IPS-18a (cell line): ENCODE results near the gene TBL3.
A peak's percentile ranks its signal among the peaks of the same experiment; 100 is the strongest.
"Not testable (repeated sequence)": the region's sequence is repeated elsewhere in the genome, so short reads cannot be mapped to it uniquely, and the experiment has no call there.

ENCODE experiments used
- H3K27ac ChIP-seq: one replicate; pipeline ENCODE4 v1.5.1; 2013; ENCODE audit warnings: low read length
- H3K27me3 ChIP-seq: one replicate; pipeline ENCODE4 v1.6.1; 2013; ENCODE audit warnings: mild to moderate bottlenecking, low read length; ENCODE audit not compliant: control insufficient read depth, insufficient read depth
- H3K36me3 ChIP-seq: one replicate; pipeline ENCODE4 v1.6.1; 2013; ENCODE audit warnings: low read depth, low read length; ENCODE audit not compliant: control insufficient read depth
- H3K4me1 ChIP-seq: one replicate; pipeline ENCODE4 v1.6.1; 2013; ENCODE audit warnings: low read depth, low read length; ENCODE audit not compliant: control insufficient read depth
- H3K4me3 ChIP-seq: one replicate; pipeline ENCODE4 v1.5.1; 2013; ENCODE audit warnings: low read length
- H3K9ac ChIP-seq: one replicate; pipeline ENCODE4 v1.6.1; 2013; ENCODE audit warnings: mild to moderate bottlenecking, low read length, moderate library complexity
- H3K9me3 ChIP-seq: one replicate; pipeline ENCODE4 v1.6.1; 2013; ENCODE audit warnings: low read depth, low read length; ENCODE audit not compliant: control insufficient read depth

TBL3 gene

GRCh38 chr16:1936945-1937479 lies 34.8 kb upstream of the TBL3 start:
- H3K27ac ChIP-seq: no peak overlapping the region
- H3K36me3 ChIP-seq: peaks cover 12% of the 10 kb centered on the region
- no peaks in the 10 kb centered on the region for H3K27me3 ChIP-seq
- no peaks in the 10 kb centered on the region for H3K9me3 ChIP-seq
- H3K9ac ChIP-seq: no peak overlapping the region
- H3K4me3 ChIP-seq: no peak overlapping the region
- no peaks in the 10 kb centered on the region for H3K4me1 ChIP-seq

DNA sequence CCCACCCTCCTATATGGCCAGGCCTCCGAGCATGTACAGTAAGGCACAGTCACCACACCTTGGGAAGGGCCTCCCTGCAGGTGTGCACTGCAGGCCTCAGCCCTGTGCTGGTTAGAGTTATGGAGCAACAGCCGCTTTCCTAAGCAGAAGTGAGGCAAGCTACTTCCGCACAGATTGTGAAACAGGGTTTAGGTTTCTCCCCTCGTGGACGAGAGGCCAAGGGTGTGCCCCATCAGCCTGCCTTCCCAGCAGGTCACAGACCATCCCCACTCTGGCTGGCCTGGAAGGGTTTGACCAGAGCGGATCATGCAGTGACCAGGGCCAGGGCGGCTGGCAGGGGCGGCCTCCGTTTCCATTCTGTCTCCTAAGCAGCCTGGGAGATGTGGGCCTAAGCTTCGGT lies 33.5 kb upstream of the TBL3 start:
- H3K27ac ChIP-seq: no peak overlapping the region
- no peaks in the 10 kb centered on the region for H3K9me3 ChIP-seq
- H3K9ac ChIP-seq: no peak overlapping the region
- no peak overlapping the region for H3K4me3 ChIP-seq
- H3K27me3 ChIP-seq: no peaks in the 10 kb centered on the region
- no peaks in the 10 kb centered on the region for H3K4me1 ChIP-seq
- peaks cover 12% of the 10 kb centered on the region for H3K36me3 ChIP-seq

GRCh38 chr16:1938910-1939309 lies 32.9 kb upstream of the TBL3 start:
- H3K9me3 ChIP-seq: no peaks in the 10 kb centered on the region
- H3K36me3 ChIP-seq: peaks cover 12% of the 10 kb centered on the region
- no peaks in the 10 kb centered on the region for H3K27me3 ChIP-seq
- H3K4me3 ChIP-seq: no peak overlapping the region
- H3K9ac ChIP-seq: no peak overlapping the region
- H3K4me1 ChIP-seq: no peaks in the 10 kb centered on the region
- no peak overlapping the region for H3K27ac ChIP-seq

- H3K27ac ChIP-seq, H3K27me3 ChIP-seq, H3K9me3 ChIP-seq, H3K9ac ChIP-seq, H3K4me1 ChIP-seq, H3K4me3 ChIP-seq: not testable (repeated sequence)
- H3K36me3 ChIP-seq: peaks cover 12% of the 10 kb centered on the region
Observed at GRCh38 chr16:1939833-1940232, 32.0 kb upstream of the TBL3 start.

GRCh38 chr16:1940273-1941161 lies 31.3 kb upstream of the TBL3 start:
- Histone ChIP-seq H3K4me1 (no peaks in the 10 kb centered on the region), H3K4me3 (no peak overlapping the region), H3K36me3 (peaks cover 12% of the 10 kb centered on the region), H3K27me3 (no peaks in the 10 kb centered on the region), H3K27ac (no peak overlapping the region), H3K9me3 (no peaks in the 10 kb centered on the region), H3K9ac (no peak overlapping the region)

- no peaks in the 10 kb centered on the region for H3K4me1 ChIP-seq
- no peaks in the 10 kb centered on the region for H3K9me3 ChIP-seq
- no peak overlapping the region for H3K27ac ChIP-seq
- H3K27me3 ChIP-seq: no peaks in the 10 kb centered on the region
- no peak overlapping the region for H3K9ac ChIP-seq
- H3K36me3 ChIP-seq: peaks cover 12% of the 10 kb centered on the region
- no peak overlapping the region for H3K4me3 ChIP-seq
Observed at GRCh38 chr16:1941162-1942046, 30.4 kb upstream of the TBL3 start.

DNA sequence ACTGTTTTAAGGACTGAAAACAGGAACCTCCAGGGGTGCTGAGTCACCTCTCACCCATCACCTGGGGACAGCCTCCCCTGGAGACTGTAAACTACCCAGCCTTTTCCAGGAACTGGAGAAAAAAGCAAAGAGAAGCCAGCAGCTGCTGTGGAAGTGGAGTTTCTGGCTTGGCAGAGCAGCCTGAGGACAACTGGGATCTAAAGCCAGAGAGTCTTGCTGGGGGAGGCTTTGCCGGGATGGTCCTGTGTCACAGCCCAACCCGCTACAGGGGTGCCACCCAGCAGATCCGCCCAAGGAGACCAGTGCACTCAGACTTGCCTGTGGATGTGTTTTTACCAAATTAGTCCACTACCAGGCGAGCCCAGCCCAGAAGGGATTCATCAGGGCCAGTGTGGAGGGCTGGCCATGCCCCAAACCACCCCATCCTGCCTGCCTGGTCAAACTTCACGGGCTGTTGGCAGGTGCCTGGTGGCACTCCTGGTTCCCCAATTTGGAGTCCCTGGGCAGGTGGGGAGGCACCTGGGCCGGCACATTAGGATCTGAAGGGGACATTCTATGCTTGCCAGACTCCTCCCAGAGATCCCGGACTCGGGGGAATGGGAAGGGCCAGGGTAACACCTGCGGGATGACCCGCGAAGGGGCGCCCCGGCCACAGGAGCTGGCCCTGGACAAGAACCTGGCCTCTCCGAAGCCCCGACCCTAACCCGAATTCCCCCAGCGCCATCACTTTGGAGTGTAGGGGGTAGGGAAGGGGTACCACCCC lies 29.6 kb upstream of the TBL3 start:
- Histone ChIP-seq H3K36me3 (peaks cover 12% of the 10 kb centered on the region), H3K9me3 (no peaks in the 10 kb centered on the region), H3K27me3 (no peaks in the 10 kb centered on the region), H3K4me1 (no peaks in the 10 kb centered on the region), H3K27ac (no peak overlapping the region), H3K4me3 (peak overlapping the region; percentile 85), H3K9ac (peak overlapping the region; percentile 58)

DNA sequence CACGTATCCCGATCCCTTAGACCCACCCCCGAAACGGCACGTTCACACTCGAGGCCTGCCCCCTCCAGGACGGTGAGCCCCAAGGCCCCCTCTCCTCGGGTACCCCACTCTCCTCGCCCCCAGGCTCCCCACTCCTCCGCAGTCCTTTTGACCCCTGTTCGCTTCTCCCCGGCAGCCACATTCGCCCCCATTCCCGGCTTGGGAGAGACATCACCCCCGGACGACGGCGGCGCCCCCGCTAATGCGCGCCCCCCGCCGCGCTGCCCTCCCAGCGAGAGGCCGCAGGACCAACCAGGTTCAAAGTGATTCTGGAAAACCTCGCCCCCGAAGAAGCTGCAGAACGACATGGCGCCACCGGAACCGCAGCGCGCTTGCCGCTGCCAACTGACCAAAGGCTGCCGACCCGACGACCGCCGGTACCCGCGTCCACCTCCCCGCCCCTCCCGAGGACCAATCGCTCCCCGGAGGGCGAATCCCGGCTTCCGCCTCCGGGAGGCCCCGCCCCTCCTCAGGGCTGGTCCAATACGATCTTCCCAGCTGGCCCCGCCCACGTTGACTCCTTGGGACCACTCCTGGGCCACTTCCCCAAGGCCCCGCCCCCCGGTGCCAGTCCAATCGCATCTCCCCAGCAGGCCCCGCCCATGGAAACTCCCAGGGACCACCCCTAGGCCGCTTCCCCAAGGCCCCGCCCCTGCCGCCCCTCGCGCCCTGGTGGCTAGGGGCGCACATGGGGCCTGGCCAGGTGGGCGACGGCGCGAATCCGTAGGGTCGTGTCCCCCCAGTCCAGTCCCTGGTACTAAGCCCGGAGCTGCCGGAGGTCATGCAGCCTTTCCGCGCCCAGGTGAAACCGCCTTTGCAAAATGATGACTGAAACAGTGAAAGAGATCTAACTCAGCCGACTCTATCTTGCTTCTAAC lies 28.8 kb upstream of the TBL3 start, which contains the start of gene MSRB1:
Gene MSRB1, minus strand, starts transcription at position 390 of the 917 bp plus-strand sequence. Its CDS starts 43 bp downstream, at position 347.
- Histone ChIP-seq H3K27me3 (no peaks in the 10 kb centered on the region), H3K36me3 (peaks cover 12% of the 10 kb centered on the region), H3K4me3 (peak within 1 kb of the TSS; percentile 85), H3K9me3 (no peaks in the 10 kb centered on the region), H3K4me1 (no peaks in the 10 kb centered on the region), H3K9ac (peak within 1 kb of the TSS; percentile 58), H3K27ac (no peak within 1 kb of the TSS)

GRCh38 chr16:1944612-1945199 lies 27.1 kb upstream of the TBL3 start:
- Histone ChIP-seq H3K9ac (no peak overlapping the region), H3K4me3 (no peak overlapping the region), H3K36me3 (peaks cover 3% of the 10 kb centered on the region), H3K9me3 (no peaks in the 10 kb centered on the region), H3K27ac (no peak overlapping the region), H3K27me3 (no peaks in the 10 kb centered on the region), H3K4me1 (no peaks in the 10 kb centered on the region)
